HG03521 (cell line): ENCODE data around the gene ARHGAP25.

ENCODE experiments used
- ATAC-seq: cut with Tn5 transposase; IDR thresholded peaks from one replicate; pipeline ENCODE4 v1.9.1; 2021; ENCODE audit warnings: mild to moderate bottlenecking, moderate library complexity; ENCODE audit not compliant: unreplicated experiment

The ARHGAP25 gene

GRCh38 chr2:68855550-68855949 is 120.9 kb downstream of the ARHGAP25 start:
- no peak for ATAC-seq

GRCh38 chr2:68857202-68857845 is 122.7 kb downstream of the ARHGAP25 start:
- no peak for ATAC-seq

GRCh38 chr2:68857855-68858456 is 123.3 kb downstream of the ARHGAP25 start:
- ATAC-seq = no peak

- no peak for ATAC-seq
Observed at GRCh38 chr2:68860111-68860510, 125.5 kb downstream of the ARHGAP25 start.

- no peak for ATAC-seq
Observed at GRCh38 chr2:68861330-68861729, 126.7 kb downstream of the ARHGAP25 start.

- ATAC-seq = no peak
Observed at GRCh38 chr2:68862889-68863288, 128.3 kb downstream of the ARHGAP25 start.

GRCh38 chr2:68863996-68864395 is 129.4 kb downstream of the ARHGAP25 start:
- ATAC-seq = no peak

- no peak for ATAC-seq
Observed at GRCh38 chr2:68865108-68865507, 130.5 kb downstream of the ARHGAP25 start.

- ATAC-seq = no peak
Observed at GRCh38 chr2:68870215-68870614, 135.6 kb downstream of the ARHGAP25 start.

- no peak for ATAC-seq
Observed at GRCh38 chr2:68871159-68871764, 136.7 kb downstream of the ARHGAP25 start, which contains the start of gene BMP10. BMP10 (minus strand) TSS chr2:68871397; CDS start chr2:68871358, 39 bp downstream.
